GM21737 (cell line): Measurements from ENCODE around the gene RNASEH2B.

Experiments
- ATAC-seq: cut with Tn5 transposase; IDR thresholded peaks from one replicate; pipeline ENCODE4 v1.9.1; 2021; ENCODE audit warnings: mild to moderate bottlenecking, moderate library complexity; ENCODE audit not compliant: unreplicated experiment

Gene RNASEH2B

DNA sequence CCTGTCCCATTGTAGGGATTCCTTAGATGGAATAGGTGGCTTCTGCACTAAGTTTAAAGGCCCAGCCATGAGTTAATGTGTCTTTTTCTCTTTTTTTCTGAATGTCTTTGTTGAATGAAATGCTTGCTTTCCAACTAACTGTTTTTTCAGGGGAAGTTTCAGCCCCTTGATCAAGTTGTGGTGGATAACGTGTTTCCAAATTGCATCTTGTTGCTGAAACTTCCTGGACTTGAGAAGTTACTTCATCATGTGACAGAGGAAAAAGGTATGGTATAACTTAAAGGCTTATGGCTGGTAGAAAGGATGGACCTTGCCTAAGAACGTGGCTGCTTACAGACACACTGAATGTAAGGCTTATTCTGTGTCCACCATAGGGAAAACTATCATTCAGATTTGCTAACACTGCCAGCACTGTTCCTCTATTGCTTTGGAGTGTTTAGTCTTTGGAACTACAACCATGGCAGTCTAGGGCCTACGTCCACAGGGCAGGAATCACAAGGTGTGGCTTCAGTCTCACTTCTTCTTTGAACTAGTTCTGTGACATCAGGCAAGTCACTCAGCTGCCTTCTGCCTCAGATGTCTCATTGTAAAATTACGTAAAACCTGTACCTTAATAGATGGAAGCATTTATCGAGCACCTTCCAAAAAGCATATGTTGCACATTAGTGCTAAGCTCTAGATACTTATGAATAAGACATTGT lies 25.3 kb downstream of the RNASEH2B start:
- ATAC-seq: no peak

DNA sequence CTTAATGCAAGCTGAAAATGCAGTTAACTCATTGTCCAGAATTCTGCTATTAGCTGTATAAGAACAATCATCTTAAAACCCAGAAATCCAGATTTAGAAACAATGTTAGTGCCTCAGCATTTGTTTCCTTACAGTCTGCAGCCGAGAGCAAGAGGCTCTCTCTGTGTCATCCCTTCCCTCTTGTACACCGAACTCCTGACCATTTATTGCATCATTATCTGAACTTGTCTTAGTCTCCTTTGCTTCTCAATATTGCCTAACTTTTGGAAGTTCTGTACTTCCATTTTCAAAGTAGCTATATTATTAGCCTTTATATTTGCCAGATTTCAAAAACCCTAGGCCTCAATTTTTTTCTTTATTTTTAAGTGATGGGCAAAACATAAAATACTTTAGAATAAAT lies 27.1 kb downstream of the RNASEH2B start:
- no peak for ATAC-seq

DNA sequence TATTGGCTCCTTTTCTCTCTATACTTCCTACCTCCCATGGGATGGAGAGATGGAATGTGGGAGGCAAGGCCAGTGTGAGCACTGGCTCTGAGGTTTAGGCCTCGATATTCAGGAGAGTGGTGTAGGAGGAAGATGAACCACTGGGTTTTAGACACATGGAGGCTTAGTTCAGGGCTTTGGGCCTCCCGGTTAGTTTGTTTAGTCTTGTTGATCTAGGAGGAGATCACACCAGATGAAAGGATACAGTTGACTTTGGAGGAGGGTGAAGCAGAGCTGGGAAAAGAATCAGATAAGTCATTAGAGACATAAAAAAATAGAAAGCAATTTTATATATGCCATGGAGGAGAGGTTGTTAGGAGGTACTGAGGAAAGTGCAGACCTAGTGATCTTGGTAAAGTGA lies 30.9 kb downstream of the RNASEH2B start:
- ATAC-seq: no peak

DNA sequence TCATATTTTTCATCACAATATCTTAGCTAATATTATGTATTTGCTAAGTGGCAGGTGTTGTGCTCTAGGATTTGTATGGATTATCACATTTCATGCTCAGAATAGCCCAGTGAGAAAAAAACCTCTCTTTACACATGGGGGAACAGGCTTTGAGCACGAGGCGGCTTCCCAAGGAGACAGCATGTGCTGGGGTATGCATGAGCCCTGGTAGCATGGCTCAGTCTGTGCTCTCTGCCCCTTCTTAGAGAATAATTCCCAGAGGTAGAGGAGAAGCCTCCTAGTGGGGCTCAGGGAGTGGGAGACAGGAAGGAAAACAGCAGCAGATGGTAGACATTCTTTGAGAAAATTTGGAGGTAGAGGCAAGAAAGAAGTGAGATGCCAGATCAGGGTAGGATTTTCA lies 31.6 kb downstream of the RNASEH2B start:
- ATAC-seq: no peak

DNA sequence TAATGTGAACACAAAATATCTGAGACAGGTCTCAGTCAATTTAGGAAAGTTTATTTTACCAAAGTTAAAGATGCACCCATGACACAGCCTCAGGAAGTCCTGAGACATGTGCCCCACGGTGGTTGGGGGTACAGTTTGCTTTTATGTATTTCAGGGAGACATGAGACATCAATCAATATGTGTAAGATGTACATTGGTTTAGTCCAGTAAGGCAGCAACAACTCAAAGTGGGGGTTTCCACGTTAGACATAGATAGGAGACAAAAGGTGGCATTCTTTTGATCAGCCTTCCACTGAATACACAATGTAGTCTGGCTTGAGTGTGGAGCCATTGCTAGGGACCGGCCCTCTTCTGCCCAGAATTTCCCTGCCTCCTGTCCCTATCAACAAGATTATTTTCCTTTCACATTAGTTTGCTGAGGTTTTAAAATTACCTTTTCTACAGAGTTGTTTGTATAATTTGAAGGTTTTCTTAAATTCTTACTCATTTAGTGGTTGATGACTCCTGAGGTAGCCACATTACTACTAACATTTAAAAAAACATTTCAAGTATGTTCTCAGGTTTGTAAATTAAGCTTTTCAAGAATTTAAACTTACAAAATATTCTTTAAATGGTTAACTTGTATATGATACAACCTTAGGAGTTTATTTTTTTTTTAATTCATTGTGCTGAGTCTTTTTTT lies 33.2 kb downstream of the RNASEH2B start:
- no peak for ATAC-seq

DNA sequence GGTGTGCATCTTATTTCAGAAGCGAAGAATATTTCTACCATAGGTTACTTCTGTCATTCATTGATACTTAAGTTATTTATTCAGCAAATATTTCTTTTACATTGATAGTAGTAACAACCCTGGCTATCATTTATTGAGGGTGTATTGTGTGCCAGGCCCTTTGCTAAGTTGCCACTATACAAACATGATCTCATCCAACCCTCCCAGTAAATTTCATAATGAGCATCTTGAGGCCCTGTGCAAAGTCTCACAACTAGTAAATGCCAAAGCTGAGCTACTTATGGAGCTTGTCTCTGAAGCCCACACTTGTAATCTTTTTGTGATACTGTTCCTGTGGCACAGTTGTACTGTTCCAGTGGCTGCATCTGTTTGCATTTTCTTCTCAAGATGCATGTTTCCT lies 36.1 kb downstream of the RNASEH2B start:
- no peak for ATAC-seq

DNA sequence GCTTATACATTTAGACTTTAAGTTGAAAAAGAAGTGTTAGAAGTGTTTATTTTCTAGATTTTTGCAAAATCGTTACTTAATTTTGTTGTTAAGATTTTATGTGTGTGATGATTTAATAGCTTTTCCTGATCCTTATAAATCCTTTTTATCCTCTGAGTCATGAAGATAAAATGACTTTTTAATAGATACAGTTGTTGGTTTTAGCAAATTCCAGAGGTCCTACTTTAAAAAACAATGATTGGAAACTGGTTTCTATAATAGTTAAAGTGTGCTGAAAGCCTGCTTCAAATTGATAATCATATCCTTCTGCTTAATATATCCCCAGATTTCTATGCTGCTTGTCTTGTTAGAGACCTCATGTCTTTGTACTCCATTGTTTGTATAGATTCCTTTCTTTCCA lies 39.0 kb downstream of the RNASEH2B start:
- no peak for ATAC-seq

DNA sequence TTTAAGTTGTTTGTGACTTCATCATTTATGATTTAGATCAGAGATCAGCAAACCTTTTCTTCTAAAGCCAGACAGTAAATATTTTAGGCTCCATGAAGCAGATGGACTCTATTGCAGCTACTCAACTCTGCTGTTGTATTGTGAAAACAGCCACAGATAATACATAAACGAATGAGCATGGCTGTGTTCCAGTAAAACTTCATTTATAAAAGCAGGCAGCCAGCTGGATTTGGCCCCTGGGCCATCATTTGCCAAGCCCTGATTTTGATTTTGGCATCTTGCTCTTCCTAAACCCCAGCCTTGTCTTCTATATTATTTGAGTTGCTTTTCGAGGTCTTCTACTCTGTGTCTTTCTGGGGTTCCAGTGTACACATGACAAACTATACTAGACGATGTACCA lies 41.3 kb downstream of the RNASEH2B start:
- no peak for ATAC-seq

DNA sequence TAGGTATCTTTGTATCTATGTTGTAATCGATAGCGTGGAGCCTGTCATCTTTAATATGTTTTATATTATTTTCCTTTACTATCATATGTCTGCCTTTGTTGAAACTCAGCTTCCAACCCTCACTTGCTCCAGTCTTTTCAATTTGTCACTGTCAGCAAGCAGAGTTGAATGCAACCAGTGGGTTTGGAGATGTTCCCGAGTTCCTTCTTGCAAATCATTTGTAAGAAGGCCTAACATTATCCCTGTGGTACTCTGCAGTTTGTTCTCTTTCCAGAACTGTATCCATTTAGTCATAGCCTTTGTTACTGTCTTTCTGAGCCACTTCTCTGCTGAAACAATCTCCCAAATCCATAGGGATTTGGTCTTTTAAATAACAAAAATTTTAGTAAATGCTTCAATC lies 41.8 kb downstream of the RNASEH2B start:
- no peak for ATAC-seq

DNA sequence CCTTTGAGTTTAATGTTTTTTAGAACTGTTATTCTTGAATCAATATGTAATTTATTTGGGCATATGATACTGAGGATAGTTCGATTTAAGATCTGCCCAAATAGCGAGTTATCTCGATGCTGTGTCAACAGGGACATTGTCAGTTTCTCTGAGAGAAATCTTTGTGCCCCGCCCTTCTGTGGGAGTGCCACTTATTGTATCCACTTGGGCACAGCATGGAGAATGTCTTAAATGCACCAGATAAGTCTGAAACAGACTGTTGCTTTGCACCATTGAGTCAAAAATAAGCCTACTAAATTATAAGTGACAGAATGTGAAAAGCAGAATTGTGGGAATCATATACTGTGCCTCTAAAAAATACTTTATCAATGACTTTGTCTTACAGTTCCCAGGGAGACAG lies 45.6 kb downstream of the RNASEH2B start:
- no peak for ATAC-seq

DNA sequence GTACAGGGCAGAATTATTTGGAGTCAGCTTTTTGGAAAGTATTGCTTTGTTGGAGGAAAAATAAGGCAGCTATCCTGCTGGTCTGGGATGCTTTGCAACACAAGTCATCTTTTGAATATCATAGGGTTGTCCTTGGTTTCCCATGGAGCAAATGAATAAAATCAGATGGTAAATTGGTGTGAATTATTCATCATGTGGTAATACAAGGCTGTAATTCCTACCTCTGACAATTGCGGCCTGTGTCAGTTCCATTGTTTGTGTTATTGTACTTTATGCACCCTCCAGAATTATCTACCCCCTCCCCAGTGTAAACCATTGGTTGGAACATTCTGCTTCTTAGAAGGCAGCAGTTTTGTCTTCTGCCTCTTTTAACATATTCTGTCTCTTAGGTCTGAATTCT lies 46.2 kb downstream of the RNASEH2B start:
- ATAC-seq: no peak

DNA sequence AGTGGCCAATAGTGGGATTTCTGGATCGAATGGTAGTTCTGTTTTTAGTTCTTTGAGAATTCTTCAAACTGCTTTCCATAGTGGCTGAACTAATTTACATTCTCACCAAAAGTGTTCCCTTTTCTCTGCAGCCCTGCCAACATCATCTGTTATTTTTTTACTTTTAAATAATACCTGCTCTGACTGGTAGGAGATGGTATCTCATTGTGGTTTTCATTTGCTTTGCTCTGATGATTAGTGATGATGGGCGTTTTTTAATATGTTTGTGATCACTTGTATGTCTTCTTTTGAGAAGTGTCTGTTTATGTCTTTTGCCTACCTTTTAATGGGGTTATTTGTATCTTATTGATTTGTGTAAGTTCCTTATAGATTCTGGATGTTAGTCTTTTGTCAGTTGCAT lies 48.0 kb downstream of the RNASEH2B start:
- no peak for ATAC-seq

DNA sequence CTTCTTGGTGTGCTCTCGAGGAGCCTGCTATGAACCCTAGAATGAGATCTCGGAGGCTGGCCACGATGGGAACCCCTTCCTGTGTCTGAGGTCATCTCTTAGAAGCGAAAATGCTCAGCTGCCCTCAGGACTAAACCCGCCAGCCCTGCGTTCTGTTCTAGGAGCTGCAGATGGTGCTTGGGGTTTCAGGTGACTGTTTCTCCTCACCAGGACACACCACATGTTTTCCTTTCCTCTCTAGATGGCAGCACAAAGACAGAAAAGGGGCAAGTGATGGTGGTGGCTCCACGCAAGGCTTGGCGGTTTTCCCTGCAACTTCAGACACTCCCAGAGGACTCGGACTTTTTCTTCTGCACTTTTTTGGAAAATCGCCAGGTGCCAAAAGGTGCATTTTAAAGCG lies 60.1 kb downstream of the RNASEH2B start:
- no peak for ATAC-seq

DNA sequence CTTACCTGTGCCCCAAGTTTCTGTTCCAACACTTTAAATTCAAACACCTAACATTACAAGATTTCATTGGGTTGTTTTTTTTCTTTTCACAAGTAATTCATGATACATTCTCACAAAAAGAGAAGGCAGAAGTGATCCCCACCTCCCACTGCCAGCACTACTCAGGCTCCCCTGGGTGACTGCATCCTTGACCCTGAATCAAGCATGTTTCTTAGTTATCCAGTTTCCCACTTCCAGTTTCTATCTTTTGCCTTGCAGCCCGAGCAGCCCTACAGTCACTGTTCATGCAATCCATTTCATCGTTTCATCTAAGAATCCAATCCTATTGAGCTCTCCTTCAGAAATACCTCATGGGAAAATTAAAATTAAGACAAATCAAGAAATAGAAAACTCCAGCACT lies 61.4 kb downstream of the RNASEH2B start:
- no peak for ATAC-seq

DNA sequence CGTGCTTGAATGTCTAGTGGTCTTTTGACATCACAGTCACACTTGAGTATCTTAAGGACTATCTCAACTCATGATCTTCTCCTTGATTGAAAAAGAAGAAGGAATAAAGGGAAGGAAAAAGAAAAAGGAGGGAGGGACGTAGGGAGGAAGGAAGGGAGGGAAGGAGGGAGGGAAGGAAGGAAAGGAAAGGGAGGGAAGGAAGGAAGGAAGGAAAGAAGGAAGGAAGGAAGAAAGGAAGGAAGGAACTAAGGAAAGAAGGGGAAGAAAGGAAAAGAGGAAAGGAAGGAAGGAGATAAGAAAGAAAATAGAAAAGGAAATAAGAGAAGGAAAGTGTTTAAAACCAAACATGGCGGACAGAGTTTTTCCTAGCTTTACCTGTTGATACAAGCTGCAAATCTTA lies 64.7 kb downstream of the RNASEH2B start:
- ATAC-seq: no peak

DNA sequence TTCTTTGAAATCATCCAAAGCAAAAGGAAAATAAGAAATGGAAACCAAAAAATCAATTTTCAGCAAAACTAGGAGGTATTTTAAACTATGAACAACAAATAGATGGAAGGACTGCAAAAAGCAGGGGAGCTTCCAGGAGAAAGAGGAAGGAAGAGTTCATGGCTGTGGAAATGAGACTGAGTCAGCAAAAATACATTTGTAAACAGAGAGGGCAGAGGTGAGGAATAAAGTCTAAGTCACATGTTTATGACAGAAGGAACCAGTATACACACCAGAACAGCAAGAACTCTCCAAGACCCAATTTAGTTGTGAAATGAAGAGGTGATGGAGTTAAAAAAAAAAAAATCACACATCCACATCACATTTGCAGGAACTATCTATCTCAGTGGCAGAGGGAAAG lies 69.6 kb downstream of the RNASEH2B start:
- no peak for ATAC-seq

DNA sequence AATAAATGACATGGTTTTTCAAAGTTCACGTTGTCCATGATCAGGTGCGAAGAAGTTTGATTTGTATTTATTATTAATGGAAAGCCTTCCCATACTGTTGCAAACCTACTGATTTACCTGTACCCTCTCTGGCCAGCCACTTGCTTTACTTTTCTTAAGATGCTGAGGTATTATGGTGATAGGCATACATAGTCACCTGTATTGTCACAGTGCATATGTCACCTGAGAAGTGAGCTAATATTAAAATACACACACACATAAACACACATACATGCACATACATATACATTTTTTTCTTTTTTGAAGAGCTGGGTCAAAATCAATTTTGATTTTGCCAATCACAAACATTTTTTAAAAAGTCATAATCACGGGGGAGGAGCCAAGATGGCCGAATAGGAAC lies 72.1 kb downstream of the RNASEH2B start:
- ATAC-seq: no peak

DNA sequence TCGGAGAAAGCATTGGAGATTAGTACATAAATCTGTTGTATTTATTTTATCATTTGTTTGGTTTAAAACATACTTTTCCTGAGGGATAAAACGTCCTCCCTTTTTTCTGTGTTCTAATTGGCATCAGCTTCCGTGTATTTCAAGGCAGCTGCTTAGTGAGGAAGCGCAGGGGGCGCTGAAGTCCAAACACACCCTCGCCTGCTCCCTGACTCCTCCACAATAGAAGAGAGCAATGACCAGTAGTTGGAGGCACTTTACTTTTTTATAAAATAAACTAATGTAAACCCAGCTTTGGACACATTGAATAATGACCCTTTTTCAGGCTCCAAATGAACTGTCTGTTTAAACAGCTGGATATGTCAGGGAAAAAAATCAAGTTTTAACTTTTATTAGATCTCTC lies 79.9 kb downstream of the RNASEH2B start:
- ATAC-seq: no peak

DNA sequence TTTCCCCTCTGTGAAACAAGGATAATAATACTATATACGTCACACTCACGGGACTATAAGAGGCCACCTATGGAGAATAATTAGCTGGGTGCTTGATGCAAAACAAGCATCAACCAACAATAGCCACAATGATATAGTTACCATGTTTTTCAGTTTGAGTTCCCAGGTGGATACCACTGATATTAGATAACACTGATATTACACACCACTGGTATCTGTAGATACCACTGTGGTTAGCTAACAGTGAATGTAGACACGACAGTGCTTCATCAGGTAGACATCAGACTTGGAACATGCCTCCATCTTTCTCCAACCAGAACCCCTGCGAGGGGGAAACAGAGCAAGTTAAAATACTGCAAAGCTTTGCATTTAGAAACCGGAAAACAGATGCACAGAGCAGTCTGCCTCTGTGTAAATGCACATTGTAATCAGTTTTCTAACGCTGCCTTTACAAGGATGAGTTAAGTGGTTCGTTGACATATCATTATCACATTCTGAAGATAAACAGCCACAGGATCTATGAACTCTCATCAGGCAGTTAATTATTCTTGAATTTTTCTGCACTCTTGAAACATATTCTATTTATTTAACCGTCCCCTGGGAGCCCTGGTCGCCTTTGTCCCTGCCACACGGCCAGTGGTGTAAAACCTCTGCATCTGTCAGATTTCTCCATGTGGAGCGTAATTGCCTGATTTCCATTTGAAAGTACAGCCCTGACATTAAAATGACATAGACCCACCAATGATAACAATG lies 80.7 kb downstream of the RNASEH2B start:
- no peak for ATAC-seq

DNA sequence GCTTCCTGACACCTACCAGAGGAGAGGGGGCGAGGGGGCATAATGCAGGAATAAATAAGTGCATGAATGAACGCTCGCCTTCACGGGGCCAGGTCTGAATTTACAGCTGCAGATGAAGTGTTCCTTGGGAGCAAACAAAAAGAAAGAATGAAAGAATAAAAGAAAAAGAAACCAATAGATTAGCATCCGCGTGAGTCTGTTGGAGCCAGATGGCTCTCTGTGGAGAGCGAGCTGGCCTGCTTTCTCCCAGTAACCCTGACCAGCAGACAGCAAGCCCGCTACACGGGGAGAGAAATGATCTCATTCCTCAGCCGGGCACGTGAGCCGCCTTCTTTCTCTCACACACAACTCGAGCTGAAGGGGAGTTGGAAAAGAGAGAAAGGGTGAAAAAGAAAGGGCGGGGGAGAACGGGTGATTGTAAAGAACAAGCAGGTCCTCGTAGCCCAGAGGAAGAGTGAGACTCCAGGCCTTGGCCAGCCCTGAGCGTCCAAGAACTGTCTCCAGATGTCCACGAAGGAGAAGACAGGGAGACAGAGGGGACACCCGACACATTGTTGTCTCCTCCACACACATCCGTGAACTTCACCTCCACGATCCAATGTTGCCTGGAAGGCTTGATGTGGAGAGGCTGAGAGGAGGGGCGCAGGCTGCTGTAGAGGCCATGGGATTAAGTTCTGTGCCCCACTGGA lies 81.4 kb downstream of the RNASEH2B start:
- no peak for ATAC-seq
